Adrenal gland (tissue), 5 donors: Measurements from ENCODE around the gene GRN.

Experiments
- CTCF ChIP-seq, 6 experiments: fragments of 450-650 bp in 4 of 6; fragments of 200-600 bp in 2 of 6; sonication (generic) in 1 of 6; IDR thresholded peaks; 1 replicate in 5 of 6; 2 replicates in 1 of 6; pipeline versions ENCODE4 v1.5.1 to v1.8.0; 2016 to 2021; ENCODE audit warnings: antibody characterized with exemption in 6 of 6, mild to moderate bottlenecking in 2 of 6, moderate library complexity in 1 of 6
- POLR2A ChIP-seq, 2 donors: fragments of 450-650 bp; IDR thresholded peaks; one replicate each; pipeline ENCODE4 v1.6.1; 2017; ENCODE audit warnings: antibody characterized with exemption in 2 of 2, mild to moderate bottlenecking in 2 of 2, moderate library complexity in 1 of 2
- donor health status: DM: no; HTN: no; CAD: no.

- no peak for TF ChIP-seq CTCF (IDR thresholded peaks at IDR 0.05)
- TF ChIP-seq POLR2A (IDR thresholded peaks at IDR 0.05) = no peak
Measured at GRCh38 chr17:44314524-44314868, 30.6 kb upstream of the GRN start.
